GM19099 (cell line): ENCODE data around the gene NDUFS6.

Source experiments
- POLR2A ChIP-seq: IDR thresholded peaks from 3 replicates; pipeline ENCODE4 v1.6.1; 2011; ENCODE audit warnings: low read depth; ENCODE audit not compliant: insufficient read length; ENCODE audit errors: extremely low read depth

NDUFS6 gene

DNA sequence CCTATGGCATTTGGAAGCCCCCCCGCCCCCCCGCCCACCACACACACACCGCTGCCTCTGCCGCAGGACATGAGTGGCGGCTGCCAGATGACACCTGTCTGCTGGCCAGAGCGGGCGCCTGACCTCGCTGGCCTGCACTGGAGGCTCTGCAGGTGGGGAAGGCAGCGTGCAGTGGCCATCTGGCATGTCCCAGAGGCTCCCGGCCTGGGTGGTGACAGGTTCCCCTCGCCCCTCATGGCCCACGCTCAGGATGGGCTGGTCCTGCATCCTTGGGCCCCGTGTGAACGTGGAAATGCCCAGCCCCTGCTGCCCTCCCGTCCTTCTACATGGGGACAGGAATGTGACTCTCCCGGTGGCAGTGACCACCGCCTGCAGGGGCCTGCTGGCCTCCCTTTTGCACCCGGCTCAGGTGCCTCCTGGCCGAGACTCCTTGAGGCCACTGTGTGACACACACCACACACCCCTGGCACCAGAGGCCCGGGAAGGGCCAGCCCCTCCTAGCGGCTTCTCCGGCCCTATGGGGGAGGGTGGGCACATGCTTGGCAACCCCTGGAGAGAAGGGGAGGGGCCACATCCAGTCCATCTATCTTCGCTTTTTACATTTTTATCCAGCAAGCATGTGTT is 51.2 kb downstream of the NDUFS6 start:
- no peak for TF ChIP-seq POLR2A

DNA sequence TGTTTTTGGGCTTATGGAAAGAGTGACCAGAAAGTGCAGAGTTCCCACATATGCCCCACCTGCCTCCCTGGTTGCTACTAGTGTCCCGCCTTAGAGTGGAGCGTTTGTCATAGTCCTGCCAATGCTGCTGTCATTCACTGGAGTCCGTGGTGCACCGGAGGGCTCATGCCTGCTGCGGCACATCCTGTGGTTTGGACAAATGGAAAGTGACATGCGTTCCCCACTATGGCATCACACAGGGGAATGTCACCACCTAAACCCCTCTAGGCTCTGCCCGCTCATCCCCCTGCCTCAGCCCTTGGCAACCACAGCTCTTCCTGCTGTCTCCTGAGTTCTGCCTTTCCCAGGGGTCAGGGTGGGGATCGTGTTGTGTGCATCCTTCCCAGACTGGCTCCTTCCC is 52.3 kb downstream of the NDUFS6 start:
- TF ChIP-seq POLR2A: no peak

DNA sequence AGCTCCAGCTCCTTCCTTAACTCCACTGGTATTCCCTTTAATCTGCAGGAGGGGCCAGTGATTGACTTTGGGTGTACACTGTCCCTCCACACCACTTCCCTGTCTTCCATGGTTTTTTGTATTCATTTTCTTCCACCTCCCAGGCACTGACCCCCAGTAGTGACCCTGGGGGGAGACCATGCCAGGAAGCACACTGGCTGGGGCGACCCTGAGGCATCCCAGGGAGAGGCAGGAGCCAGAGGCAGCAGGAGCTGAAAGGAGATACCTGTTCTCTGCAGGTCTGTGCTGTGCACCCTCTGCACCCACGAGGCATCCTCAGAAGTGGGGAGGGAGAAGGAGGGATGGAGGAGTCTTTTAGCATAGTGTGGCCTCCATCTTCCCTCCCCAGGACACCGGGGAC is 53.9 kb downstream of the NDUFS6 start:
- TF ChIP-seq POLR2A: no peak

DNA sequence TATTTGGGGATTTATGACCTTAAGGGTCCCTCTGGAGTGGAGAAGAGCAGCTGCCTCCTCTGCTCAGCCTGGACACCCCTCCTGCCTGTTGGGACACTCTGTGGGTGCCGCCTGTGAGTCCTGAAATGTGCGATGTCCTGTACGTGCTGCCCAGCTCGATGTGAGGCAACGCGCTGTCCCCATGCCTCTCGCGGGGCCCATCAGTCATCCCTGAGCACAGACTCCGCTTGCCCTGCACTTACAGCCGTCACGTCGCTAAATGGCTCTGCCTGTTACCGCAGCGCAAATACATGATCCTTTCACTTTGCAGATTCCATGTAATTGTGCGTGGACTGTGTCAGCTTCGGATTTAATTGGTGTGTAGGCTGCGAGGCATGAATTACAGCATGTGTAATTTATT is 54.4 kb downstream of the NDUFS6 start:
- TF ChIP-seq POLR2A: no peak

DNA sequence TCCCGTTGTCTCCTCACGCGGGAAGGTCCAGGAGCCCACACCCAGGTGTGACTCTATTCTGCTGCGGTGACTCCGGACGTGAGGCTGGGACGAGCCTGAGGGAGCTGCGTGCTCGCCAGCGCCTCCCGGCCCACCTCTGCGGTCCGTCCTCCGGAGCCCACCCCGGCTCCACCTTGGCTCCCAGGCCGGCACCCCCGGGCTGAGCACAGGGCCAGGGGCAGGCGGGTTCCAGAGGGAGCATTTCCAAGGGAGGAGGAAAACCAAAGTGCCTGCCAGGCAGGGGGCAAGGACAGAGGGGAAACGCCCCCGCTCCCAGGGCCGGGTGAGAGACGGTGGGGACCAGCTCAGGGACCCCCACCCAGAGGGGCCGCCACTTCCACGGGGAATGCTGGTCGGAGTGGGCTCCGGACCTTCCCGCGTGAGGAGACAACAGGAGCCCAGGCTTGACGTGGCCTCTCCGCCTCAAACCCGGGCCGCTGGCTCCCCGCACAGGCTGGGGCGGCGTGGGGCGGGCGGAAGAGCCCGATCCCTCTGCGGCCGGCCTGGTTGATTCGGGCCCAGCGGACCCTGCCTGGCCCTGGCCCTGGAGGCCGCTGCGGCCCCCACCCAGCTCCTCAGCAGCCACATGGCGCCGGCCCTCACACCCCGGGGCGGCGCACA is 55.5 kb downstream of the NDUFS6 start:
- no peak for TF ChIP-seq POLR2A

DNA sequence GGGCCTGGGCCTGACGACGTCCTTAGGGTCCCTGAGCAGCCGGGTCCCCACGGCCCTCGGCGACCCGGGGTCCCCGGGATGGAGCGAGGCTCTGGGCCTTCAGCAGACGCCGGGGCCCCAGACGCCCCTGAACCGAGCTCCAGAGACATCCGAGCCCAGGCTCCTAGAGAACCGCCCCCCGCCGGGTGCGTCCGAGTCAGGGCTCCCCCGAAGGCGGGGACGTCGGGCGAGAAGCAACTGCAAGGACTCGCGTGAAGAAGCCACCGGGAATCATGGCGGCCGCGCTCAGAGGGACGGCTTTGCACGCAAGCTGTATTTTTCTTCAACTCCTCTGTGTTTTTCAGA is 56.0 kb downstream of the NDUFS6 start:
- no peak for TF ChIP-seq POLR2A

DNA sequence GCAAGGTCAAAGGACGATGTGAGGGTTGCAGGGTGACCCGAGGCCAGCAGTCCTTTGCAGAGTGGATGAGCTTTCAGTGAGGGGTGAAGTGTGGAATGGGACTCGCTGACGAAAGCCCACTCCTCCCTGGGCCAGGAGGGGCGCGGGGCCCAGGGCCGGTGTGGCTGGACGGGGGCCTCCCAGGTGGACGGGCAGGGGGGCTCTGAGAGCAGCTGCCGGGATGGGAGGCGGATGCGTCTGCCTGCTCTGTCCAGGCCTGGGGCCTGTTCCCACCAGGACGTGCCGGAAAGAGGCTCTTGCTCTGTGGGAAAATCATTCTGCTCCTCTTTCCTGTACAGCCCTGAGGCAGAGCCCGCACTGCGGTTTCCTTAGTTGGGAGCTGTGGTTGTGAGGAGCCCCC is 57.2 kb downstream of the NDUFS6 start:
- TF ChIP-seq POLR2A: no peak

DNA sequence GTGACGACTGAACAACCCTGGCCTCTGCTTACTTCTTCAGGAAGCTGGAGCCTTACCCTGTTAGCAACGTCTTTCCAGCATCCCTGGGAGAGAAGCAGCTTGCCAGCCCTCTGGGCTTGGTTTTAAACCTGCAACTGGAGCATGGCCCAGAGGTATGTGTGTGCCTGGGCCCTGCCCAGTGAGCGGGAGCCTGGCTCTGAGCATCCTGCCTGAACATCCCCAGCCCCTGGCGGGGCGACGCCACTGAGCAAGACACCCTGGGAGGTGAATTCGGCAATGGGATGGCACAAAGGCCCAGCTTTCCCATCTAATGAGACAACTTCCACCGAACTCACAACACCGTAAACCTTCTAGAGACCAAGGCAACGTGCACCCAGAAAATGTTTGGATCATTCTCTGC is 57.9 kb downstream of the NDUFS6 start:
- TF ChIP-seq POLR2A: no peak

DNA sequence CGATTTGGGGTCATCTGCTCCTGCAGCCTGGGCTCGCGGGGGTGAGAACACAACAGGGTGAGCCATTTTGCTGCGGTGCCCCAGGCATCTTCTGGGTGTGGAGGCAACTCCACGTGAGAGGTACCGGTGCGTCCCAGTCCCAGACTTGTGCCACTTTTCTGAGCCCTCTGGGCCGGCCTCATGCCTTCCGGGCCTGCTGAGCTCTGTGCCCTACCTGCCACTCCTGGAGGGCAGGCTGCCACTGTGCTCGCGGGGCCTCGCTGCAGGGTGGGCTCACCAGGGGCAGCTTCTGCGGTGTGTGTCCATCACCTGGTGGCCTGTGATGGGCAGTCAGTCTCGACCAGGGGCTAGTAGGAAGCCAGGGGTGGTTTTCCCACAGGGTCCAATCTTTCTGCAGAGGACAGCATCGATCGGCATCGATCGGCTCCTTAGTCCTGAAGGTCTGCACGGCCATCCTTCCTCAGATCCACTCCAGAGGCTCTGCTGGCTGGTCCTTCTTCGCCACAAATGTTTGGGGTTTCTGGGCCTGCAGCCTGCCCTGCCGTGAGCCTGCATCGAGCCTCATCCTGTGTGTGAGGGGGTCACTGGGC is 58.9 kb downstream of the NDUFS6 start:
- no peak for TF ChIP-seq POLR2A

DNA sequence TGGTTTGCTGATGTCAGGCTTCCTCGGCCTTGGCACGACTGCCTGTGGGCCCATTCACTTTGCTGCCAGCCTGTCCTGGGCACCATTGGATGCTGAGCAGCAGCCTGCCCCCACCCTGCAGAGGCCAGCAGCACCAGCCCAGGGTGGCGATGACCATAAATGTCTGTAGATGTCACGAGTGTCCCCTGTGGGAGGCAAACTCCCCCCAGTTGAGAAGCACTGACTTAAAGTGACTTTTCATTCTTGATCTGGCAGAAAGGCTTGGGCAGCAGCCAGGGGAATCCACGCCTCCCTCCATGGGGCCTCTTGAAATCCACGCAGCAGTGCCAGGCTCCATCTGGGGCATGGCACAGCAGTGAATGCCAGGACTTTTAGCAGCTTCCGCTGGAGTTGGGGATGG is 59.7 kb downstream of the NDUFS6 start:
- no peak for TF ChIP-seq POLR2A

DNA sequence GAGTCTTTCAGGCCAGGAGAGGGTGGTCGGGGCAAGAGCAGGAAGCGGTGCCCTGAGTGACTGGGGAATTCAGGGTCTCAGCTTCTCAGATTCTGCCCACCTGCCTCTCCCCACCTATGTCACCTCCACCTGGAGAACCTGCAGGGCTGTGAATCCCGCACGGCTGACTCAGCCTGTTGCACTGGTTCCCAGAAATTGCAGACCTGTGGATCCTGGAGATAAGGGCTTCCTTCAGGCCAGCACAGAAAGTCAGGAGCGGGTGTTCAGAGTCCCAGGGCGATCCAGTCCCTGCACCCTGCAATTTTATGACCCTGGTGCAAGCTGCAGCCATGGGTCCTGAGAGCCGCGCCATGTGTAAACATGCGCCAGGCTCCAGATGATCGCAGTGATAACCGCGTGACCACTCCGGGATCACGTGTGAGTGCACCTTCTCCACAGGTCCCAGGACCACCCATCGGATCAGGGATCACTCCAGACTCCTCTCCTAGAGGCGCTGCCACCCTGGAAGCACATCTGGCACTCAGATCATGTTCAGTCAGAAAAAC is 63.8 kb downstream of the NDUFS6 start:
- TF ChIP-seq POLR2A: no peak

DNA sequence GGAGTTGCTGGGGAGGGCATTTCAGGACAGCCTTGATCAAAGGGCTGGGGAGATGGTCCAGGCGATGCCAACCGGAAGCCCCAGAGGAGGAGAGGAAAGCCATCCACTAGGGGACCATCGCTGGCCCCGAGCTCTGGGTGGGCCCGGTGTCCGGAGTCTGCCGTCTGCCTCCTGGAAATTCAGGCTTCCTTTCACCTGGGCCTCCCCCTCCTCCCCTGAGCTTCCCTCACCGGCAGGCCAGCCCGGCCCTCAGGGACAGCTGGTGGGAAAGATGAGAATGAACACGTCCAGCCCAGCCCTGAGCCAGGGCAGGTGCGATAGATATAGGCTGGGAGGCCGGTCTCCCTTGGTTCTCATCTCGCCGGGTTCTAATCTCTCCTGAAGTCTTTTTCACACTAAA is 64.3 kb downstream of the NDUFS6 start:
- no peak for TF ChIP-seq POLR2A
